Subcutaneous abdominal adipose tissue (tissue), 5 donors: ENCODE measurements around the gene ZBTB37.

Experiments used
- H3K27ac ChIP-seq: one replicate; pipeline ENCODE4 v1.7.0; 2013; ENCODE audit warnings: low read depth, mild to moderate bottlenecking, inconsistent platforms, low read length, moderate library complexity
- H3K27me3 ChIP-seq, 5 donors: one replicate each; pipeline ENCODE4 v1.7.0; 2013; ENCODE audit warnings: low read length in 5 of 5, inconsistent platforms in 1 of 5; ENCODE audit not compliant: control insufficient read depth in 5 of 5, insufficient read depth in 4 of 5
- H3K36me3 ChIP-seq, 5 donors: one replicate each; pipeline ENCODE4 v1.7.0; 2013; ENCODE audit warnings: low read length in 5 of 5; ENCODE audit not compliant: control insufficient read depth in 5 of 5, insufficient read depth in 5 of 5
- H3K4me1 ChIP-seq, 5 donors: one replicate each; pipeline ENCODE4 v1.7.0; 2013; ENCODE audit warnings: low read length in 5 of 5, mild to moderate bottlenecking in 3 of 5, moderate library complexity in 1 of 5; ENCODE audit not compliant: control insufficient read depth in 5 of 5, insufficient read depth in 5 of 5
- H3K4me3 ChIP-seq, 5 donors: one replicate each; pipeline ENCODE4 v1.7.0; 2013; ENCODE audit warnings: low read length in 5 of 5, low read depth in 1 of 5
- H3K9ac ChIP-seq, 5 donors: one replicate each; pipeline ENCODE4 v1.7.0; 2013; ENCODE audit warnings: low read length in 5 of 5, mild to moderate bottlenecking in 4 of 5, moderate library complexity in 3 of 5
- H3K9me3 ChIP-seq, 5 donors: one replicate each; pipeline ENCODE4 v1.7.0; 2013; ENCODE audit warnings: low read length in 5 of 5; ENCODE audit not compliant: control insufficient read depth in 5 of 5
- donor health status: healthy.
- donor health status: healthy.
- donor health status: healthy.
- donor health status: healthy.
- donor health status: healthy.

ZBTB37 gene

DNA sequence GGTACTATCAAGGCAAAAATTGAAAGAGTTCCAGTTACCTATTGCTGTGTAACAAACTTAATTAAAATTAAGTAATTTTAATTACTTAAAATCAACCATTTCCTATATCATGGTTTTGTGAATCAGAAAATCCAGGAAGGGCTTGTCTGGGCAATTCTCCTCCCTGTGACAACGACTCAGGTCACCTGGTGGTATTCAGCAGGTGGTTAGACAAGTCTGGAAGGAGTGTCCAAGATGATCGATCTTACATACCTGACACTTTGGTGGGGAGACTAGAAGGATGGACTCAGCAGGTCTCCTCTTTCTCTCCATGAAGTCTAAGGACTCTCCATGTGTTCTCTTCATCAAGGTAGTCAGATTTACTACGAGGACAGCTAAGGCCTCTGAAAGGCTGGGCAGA lies 26.0 kb downstream of the ZBTB37 start:
- no peak overlapping the region for H3K4me3 ChIP-seq
- no peaks in the 10 kb centered on the region for H3K27me3 ChIP-seq
- no peak overlapping the region for H3K27ac ChIP-seq
- H3K4me1 ChIP-seq = peaks cover 0 to 36% (median 6%) of the 10 kb centered on the region in 5 donors
- H3K36me3 ChIP-seq = peaks cover 0 to 5% (median 0%) of the 10 kb centered on the region in 5 donors
- no peaks in the 10 kb centered on the region for H3K9me3 ChIP-seq
- no peak overlapping the region for H3K9ac ChIP-seq

DNA sequence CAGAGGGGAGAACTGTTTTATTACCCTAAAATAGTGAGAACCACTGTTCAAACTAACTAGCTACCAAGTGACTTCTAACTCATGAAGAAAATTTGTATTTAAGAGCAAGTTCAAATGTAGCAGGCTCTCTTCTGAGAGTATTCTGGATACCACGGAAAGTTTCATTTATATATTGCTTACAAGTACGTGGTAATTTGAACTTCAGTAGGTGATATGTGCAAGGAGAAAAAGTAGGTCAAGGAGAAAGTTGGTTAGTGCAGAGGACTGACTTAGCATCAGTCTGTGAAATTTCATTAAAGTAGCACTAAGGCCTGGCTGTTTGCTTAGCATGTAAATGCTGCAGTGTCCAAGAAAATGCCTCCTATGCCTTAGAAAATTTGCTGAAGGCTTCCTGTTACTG lies 32.2 kb downstream of the ZBTB37 start:
- H3K9ac ChIP-seq = no peak overlapping the region
- H3K27ac ChIP-seq = no peak overlapping the region
- no peak overlapping the region for H3K4me3 ChIP-seq
- no peaks in the 10 kb centered on the region for H3K27me3 ChIP-seq
- peaks cover 0 to 4% (median 0%) of the 10 kb centered on the region in 5 donors for H3K36me3 ChIP-seq
- H3K4me1 ChIP-seq = peaks cover 0 to 14% (median 0%) of the 10 kb centered on the region in 5 donors
- no peaks in the 10 kb centered on the region for H3K9me3 ChIP-seq

DNA sequence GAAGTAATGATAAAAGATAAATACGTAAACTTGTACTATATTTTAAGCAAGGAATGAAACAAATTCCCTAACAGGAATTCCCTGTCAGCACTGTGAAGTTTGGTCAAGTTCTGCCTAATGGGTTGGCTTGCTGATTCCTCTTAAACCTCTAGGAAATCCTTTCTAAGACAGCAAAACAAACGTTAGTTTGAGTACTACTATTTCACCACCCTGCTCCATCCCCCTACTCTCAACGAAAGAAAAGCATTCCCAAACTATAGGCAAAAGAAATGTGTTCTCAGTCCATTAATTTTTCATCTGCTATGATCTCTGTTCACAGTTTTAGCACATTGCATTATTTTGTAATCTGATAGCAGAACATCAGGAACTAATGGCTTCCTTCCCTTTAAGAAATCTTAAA lies 32.8 kb downstream of the ZBTB37 start:
- Histone ChIP-seq H3K27me3 (no peaks in the 10 kb centered on the region), H3K27ac (no peak overlapping the region), H3K9ac (no peak overlapping the region), H3K4me3 (no peak overlapping the region), H3K9me3 (no peaks in the 10 kb centered on the region), H3K36me3 (peaks cover 0 to 4% (median 0%) of the 10 kb centered on the region in 5 donors), H3K4me1 (peaks cover 0 to 14% (median 0%) of the 10 kb centered on the region in 5 donors)

DNA sequence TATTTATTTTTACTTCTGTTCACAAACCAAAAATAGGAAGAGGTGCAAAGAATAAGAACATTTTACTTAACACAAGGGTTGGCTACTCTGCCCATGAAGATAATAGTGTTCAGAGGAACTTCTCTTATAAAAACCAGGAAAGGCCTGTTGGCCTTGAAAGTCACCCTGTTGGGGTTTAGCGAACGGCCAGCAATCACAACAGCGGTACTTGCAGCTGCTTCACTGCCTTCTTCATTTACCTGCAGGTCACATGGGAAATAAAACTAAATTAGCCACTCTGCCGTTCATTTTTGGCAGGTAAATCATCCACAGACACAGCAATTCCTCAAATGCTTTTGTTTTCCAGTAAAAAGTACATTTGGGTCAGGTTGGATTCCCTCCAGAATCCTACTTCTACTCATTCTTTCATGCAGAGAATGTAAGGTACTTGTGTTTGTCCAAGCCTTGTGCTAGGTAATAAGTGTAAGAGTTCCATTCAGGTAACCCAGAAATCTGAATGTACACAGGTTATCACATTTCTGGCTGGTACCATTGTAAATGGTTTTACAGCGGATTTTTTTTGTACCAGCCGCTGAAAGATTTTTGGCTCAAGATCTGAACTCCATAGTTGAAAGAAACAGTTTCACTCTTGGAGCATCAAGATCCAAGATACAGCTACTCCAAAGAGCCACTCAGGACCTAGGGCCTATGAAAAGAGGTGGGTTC lies 35.8 kb downstream of the ZBTB37 start:
- Histone ChIP-seq H3K9me3 (no peaks in the 10 kb centered on the region), H3K27ac (no peak overlapping the region), H3K4me1 (peaks cover 0 to 9% (median 0%) of the 10 kb centered on the region in 5 donors), H3K36me3 (peaks cover 0 to 4% (median 0%) of the 10 kb centered on the region in 5 donors), H3K27me3 (no peaks in the 10 kb centered on the region), H3K4me3 (no peak overlapping the region), H3K9ac (no peak overlapping the region)

DNA sequence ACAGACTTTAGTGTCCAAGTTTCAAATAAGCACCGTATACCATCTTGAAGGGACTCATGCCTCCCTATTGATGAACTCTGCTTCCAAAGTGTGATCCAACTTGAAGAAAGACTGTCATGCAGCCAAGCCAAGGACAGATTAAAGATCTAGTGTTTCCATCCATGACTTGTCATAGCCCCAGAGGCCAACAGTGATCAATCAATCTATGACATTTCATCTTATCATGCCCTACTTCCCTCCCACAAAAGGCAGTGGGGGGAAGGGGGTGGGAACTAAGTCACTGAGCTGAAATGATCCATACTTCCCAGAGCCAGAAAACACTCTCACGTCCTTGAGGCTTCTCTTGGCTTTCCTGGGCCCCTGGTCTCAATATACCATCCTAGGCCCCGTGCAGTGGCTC lies 44.9 kb downstream of the ZBTB37 start:
- Histone ChIP-seq H3K4me3 (no peak overlapping the region), H3K27me3 (no peaks in the 10 kb centered on the region), H3K9ac (no peak overlapping the region), H3K27ac (no peak overlapping the region), H3K36me3 (peaks cover 0 to 5% (median 4%) of the 10 kb centered on the region in 5 donors), H3K4me1 (no peaks in the 10 kb centered on the region), H3K9me3 (no peaks in the 10 kb centered on the region)

DNA sequence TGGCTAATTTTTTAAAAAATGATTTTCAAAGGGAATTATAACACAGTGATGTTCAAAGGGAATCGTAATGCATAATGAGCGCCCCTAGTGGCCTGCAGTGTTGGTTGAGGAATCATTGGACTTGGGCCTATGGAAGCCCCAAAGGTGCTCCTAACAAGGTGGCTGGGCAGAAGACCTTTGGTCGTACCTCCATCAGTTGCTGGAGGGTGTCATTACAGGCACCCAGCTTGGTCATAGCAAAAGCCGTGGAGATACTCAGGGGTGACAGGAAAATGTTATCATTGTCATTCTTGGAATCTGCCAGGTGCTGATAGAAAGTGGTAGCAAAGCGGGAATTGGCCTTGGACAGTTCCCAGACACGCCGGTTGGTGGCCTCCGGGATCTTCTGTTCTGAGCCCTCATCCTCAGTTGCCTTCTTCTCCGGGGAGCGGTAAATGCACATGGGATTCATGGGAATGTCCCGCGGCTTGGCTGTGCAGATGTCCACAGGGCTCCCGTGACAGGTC lies 46.2 kb downstream of the ZBTB37 start:
- no peak overlapping the region for H3K4me3 ChIP-seq
- no peak overlapping the region for H3K27ac ChIP-seq
- H3K9me3 ChIP-seq = no peaks in the 10 kb centered on the region
- H3K36me3 ChIP-seq = peaks cover 0 to 4% (median 3%) of the 10 kb centered on the region in 5 donors
- H3K4me1 ChIP-seq = no peaks in the 10 kb centered on the region
- no peaks in the 10 kb centered on the region for H3K27me3 ChIP-seq
- no peak overlapping the region for H3K9ac ChIP-seq

DNA sequence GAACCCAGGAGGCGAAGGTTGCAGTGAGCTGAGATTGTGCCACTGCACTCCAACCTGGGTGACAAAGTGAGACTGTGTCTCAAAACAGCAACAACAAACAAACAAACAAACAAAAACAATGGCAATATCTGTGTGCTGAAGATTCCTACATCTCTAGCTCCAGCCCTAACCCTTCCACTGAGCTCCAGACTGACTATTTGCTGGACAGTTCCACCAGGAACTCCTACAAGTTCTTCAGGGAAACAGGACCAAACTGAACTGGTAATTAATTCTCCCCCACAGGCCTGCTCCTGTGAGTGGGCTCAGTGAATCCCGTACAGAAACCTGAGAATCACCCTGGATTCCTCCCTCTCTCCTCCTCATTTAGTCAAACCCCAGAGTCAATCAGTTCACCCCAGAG lies 47.4 kb downstream of the ZBTB37 start:
- Histone ChIP-seq H3K36me3 (no peaks in the 10 kb centered on the region), H3K27ac (no peak overlapping the region), H3K4me3 (no peak overlapping the region), H3K4me1 (no peaks in the 10 kb centered on the region), H3K27me3 (no peaks in the 10 kb centered on the region), H3K9me3 (no peaks in the 10 kb centered on the region), H3K9ac (no peak overlapping the region)

DNA sequence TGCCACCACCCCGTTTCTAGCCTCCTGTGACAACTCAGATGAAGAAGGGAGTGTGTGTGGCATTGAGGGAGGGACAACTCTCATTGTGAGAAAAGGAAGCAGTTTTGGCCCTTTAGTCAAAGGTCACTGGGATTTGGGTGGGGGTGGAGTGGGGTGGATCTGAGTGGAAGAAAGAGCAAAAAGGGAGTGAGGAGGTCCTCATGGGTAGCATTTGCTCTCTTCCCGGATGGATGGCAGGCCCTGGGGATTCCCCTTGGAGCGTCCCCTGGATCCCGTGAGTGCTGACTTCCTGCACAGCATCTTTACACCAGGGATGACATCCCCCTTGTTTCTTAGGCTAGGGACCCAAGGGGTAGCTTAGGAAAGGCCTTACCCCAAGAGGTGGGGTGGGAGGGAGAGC lies 48.5 kb downstream of the ZBTB37 start:
- H3K27me3 ChIP-seq = no peaks in the 10 kb centered on the region

DNA sequence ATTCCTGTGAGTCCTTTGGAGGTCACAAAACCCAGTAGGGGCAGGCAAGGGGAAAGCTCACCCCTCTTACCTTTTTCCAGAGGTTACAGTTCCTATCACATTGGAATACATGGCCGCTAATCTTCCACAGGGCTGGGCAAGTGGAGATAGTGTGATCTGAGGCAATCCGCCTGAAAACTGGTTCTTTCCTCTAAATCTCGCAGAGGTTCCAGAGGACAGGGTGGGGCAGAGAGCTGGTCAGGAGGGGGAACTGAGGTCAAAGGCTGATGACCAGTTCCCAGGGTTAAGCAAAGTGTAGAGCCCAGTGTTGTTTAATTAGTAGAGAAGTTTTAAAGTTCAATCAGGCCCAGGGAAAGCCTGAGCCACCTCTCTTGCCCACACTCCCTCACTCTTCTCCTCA lies 49.0 kb downstream of the ZBTB37 start, which contains the start of gene SERPINC1:
SERPINC1 (minus strand) TSS at position 179 of the 400 bp plus-strand sequence; CDS start at position 111, 68 bp downstream.
- no peak within 1 kb of the TSS for H3K9ac ChIP-seq
- H3K27ac ChIP-seq = no peak within 1 kb of the TSS
- no peaks in the 10 kb centered on the region for H3K9me3 ChIP-seq
- no peaks in the 10 kb centered on the region for H3K36me3 ChIP-seq
- H3K4me3 ChIP-seq = no peak within 1 kb of the TSS
- no peaks in the 10 kb centered on the region for H3K4me1 ChIP-seq
- no peaks in the 10 kb centered on the region for H3K27me3 ChIP-seq

More for the DNA sequence above, 48.5 kb downstream of the ZBTB37 start:
- H3K36me3 ChIP-seq = no peaks in the 10 kb centered on the region
- H3K27ac ChIP-seq = no peak overlapping the region
- H3K9me3 ChIP-seq = no peaks in the 10 kb centered on the region
- no peaks in the 10 kb centered on the region for H3K4me1 ChIP-seq
- H3K4me3 ChIP-seq = no peak overlapping the region
- no peak overlapping the region for H3K9ac ChIP-seq

DNA sequence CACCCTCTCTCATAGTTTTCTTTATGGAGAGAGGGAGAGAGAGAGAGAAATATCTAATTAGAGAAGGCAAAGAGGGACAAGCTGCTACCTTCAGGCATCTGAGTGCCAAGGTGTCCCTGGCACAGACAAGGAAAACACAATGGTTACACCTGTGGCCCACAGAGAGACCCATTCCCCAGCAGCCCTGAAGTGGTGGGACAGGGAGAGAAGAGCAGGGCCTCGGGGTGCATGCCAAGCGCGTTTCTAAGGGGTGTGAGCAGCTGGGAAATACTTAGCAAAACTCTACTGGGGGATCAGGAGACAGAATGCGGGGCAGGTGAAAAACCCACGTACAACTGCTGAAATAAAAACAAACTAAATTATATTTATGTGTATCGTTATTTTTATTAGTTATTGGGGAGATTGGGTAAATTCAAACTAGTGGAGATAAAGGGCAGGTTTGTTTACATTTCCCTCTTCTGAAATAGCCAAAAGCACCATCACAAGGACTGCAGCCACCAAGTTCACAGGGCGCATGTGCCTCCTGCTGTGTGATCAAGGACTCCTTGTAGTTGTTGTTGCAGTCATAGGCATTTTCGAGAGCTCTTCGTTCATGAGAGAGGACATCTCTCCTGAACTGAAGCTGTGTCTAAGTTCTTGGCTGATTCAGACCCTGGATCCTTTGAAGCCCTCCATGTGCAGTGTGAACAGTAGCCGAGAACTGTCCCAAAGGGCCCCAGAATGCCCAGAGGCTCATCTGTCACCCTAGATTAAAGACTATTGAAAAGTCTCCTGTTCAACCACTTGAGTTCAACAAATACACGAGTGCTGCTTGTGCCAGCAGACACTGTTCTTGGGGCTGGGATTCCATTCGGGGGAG lies 49.7 kb downstream of the ZBTB37 start:
- Histone ChIP-seq H3K36me3 (no peaks in the 10 kb centered on the region), H3K4me1 (no peaks in the 10 kb centered on the region), H3K9me3 (no peaks in the 10 kb centered on the region), H3K27me3 (no peaks in the 10 kb centered on the region), H3K4me3 (no peak overlapping the region), H3K27ac (no peak overlapping the region), H3K9ac (no peak overlapping the region)
